GM12874 (cell line): ENCODE data around the gene IL31.
A peak's percentile ranks its signal among the peaks of the same experiment; 100 is the strongest.

Experiments
- CTCF ChIP-seq: IDR thresholded peaks from 2 replicates; pipeline ENCODE4 v1.5.1; 2011; ENCODE audit warnings: low read depth, mild to moderate bottlenecking, control low read depth, low read length, moderate library complexity; ENCODE audit not compliant: insufficient read depth

The IL31 gene

GRCh38 chr12:122159882-122160281, 14.1 kb downstream of the IL31 start:
- TF ChIP-seq CTCF, result 0 out of 2 replicates have a peak, but pooled peaks have one; percentile 10

GRCh38 chr12:122158700-122159285, 15.2 kb downstream of the IL31 start:
- TF ChIP-seq CTCF, result no peak

GRCh38 chr12:122155705-122156104, 18.3 kb downstream of the IL31 start:
- no peak for TF ChIP-seq CTCF

GRCh38 chr12:122152754-122153153, 21.3 kb downstream of the IL31 start:
- TF ChIP-seq CTCF, result no peak

GRCh38 chr12:122150127-122150681, 23.8 kb downstream of the IL31 start:
- TF ChIP-seq CTCF, result no peak

- TF ChIP-seq CTCF, result no peak
These were observed 25.4 kb downstream of the IL31 start for GRCh38 chr12:122148657-122149056.

- no peak for TF ChIP-seq CTCF
These were observed 26.3 kb downstream of the IL31 start for GRCh38 chr12:122147514-122148290.
